ENCODE measurements around the gene LLGL1. TPM values are rescaled to one million over a fixed set of nuclear protein-coding genes. Genes with fewer than 3 reads are reported as not detected.

Gene LLGL1
- total and polyA plus RNA-seq, 8 donors: 3.4 to 8.4 (median 5.0) TPM

DNA sequence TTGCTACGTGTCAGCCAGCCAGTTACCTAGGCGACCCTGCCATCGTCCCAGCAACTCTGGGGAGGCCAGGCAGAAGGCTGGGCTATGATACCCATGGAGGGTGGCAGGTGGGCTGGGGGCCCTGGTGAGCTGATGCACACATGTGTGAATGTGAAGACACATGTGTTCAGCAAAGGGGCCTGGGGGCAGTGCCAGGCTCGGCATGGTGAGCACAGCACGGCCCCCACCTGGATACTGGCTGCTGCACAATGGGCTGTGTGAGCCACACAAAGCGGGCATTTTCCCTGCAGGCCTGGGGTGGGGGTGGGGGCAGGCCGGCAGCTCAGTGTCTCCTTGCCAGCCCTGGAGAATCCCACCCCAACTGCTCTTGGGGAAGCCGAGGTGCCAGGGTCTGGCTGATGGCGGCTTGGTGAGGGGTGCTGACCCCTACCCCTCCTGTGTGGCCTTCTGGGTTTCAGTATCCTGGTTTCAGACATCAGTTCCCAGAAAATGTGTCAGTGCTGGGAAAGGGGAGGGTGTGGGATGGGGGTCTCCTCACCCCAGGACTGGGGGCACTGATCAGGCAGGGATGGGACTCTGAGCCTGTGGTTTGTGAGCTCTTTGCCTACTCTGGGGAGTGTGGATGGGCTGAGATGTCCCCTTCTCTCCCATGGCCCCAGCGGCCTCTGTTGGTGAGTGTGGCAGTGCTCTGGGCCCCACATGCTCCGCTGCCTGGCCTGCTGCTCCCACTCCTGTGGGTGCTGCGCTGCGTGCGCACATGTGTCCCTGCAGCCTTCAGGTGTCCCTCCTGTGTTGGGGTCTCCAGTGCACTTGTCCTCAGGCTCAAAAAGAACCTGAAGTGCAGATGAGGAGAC lies 5.1 kb downstream of the LLGL1 start:
- DNase-seq: peak in 1 of 6 donors; percentile 50
- intact Hi-C loops (cut with DNase I): no loop called here
- no peaks in the 10 kb centered on the region for H3K4me1 ChIP-seq
- H3K9me3 ChIP-seq: no peaks in the 10 kb centered on the region
- TF ChIP-seq, protein P1, sequence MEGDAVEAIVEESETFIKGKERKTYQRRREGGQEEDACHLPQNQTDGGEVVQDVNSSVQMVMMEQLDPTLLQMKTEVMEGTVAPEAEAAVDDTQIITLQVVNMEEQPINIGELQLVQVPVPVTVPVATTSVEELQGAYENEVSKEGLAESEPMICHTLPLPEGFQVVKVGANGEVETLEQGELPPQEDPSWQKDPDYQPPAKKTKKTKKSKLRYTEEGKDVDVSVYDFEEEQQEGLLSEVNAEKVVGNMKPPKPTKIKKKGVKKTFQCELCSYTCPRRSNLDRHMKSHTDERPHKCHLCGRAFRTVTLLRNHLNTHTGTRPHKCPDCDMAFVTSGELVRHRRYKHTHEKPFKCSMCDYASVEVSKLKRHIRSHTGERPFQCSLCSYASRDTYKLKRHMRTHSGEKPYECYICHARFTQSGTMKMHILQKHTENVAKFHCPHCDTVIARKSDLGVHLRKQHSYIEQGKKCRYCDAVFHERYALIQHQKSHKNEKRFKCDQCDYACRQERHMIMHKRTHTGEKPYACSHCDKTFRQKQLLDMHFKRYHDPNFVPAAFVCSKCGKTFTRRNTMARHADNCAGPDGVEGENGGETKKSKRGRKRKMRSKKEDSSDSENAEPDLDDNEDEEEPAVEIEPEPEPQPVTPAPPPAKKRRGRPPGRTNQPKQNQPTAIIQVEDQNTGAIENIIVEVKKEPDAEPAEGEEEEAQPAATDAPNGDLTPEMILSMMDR (IDR thresholded peaks at IDR 0.05): no peak
- no peak for FAIRE-seq
- H3K4me3 ChIP-seq: no peak overlapping the region
- WGBS, 2 donors: 78 to 80% methylated on average over 12 to 14 of the region's 14 CpGs
- ATAC-seq: no peak
- no peaks in the 10 kb centered on the region for H3K36me3 ChIP-seq
- H3K27me3 ChIP-seq: no peaks in the 10 kb centered on the region
- H3K27ac ChIP-seq: no peak overlapping the region

- intact Hi-C loops (cut with DNase I): no loop called here
- TF ChIP-seq, protein P1 (IDR thresholded peaks at IDR 0.05): no peak
- Histone ChIP-seq H3K4me1 (no peaks in the 10 kb centered on the region), H3K4me3 (no peak overlapping the region), H3K36me3 (no peaks in the 10 kb centered on the region), H3K27me3 (no peaks in the 10 kb centered on the region), H3K9me3 (no peaks in the 10 kb centered on the region), H3K27ac (no peak overlapping the region)
- WGBS, 2 donors: 70 to 74% methylated on average over 9 of the region's 9 CpGs
- FAIRE-seq (no peak), ATAC-seq (peak in 2 of 4 donors; percentile 31 to 48), DNase-seq (no peak)
Measured at GRCh38 chr17:18231164-18231563, 5.7 kb downstream of the LLGL1 start.

- Histone ChIP-seq H3K4me3 (no peak overlapping the region), H3K36me3 (no peaks in the 10 kb centered on the region), H3K9me3 (no peaks in the 10 kb centered on the region), H3K27ac (no peak overlapping the region), H3K27me3 (no peaks in the 10 kb centered on the region), H3K4me1 (no peaks in the 10 kb centered on the region)
- 88 to 90% methylated on average over 22 of the region's 22 CpGs for WGBS, 2 donors
- ATAC-seq (no peak), DNase-seq (peak in 1 of 6 donors; percentile 64), FAIRE-seq (no peak)
- TF ChIP-seq, protein P1 (IDR thresholded peaks at IDR 0.05): no peak
- intact Hi-C loops (cut with DNase I): no loop called here
Measured at GRCh38 chr17:18233803-18234518, 8.5 kb downstream of the LLGL1 start.

GRCh38 chr17:18234853-18235380 lies 9.5 kb downstream of the LLGL1 start:
- Histone ChIP-seq H3K9me3 (no peaks in the 10 kb centered on the region), H3K4me1 (no peaks in the 10 kb centered on the region), H3K4me3 (no peak overlapping the region), H3K36me3 (no peaks in the 10 kb centered on the region), H3K27ac (no peak overlapping the region), H3K27me3 (no peaks in the 10 kb centered on the region)
- ATAC-seq (no peak), DNase-seq (peak in 1 of 6 donors; percentile 64), FAIRE-seq (no peak)
- intact Hi-C loops (cut with DNase I): no loop called here
- WGBS, 2 donors: 93 to 95% methylated on average over 22 of the region's 22 CpGs
- TF ChIP-seq, protein P1 (IDR thresholded peaks at IDR 0.05): no peak

All from pancreas (tissue), 10 donors.